ENCODE data around the gene SERTAD4.
A peak's percentile ranks its signal among the peaks of the same experiment; 100 is the strongest.

SERTAD4 gene

GRCh38 chr1:210231846-210232510 is 618 bp upstream of the SERTAD4 start:
- intact Hi-C loops (cut with DNase I) = no loop called here
- no peak for DNase-seq

- intact Hi-C loops (cut with DNase I) = no loop called here
- peak in 6 of 10 donors; percentile 14 to 91 (median 46) for DNase-seq
Measured at GRCh38 chr1:210233216-210233494, 559 bp downstream of the SERTAD4 start.

- peak in 9 of 10 donors; percentile 34 to 94 (median 56) for DNase-seq
- intact Hi-C loops (cut with DNase I) = no loop called here
Measured at GRCh38 chr1:210233495-210234328, 1.1 kb downstream of the SERTAD4 start.

- DNase-seq = no peak
- intact Hi-C loops (cut with DNase I) = no loop called here
Measured at GRCh38 chr1:210234329-210234757, 1.7 kb downstream of the SERTAD4 start.

GRCh38 chr1:210235363-210236053 is 2.9 kb downstream of the SERTAD4 start:
- intact Hi-C loops (cut with DNase I) = no loop called here
- no peak for DNase-seq

- DNase-seq = no peak
- intact Hi-C loops (cut with DNase I) = no loop called here
Measured at GRCh38 chr1:210236386-210236839, 3.8 kb downstream of the SERTAD4 start.

GRCh38 chr1:210236840-210237409 is 4.3 kb downstream of the SERTAD4 start:
- intact Hi-C loops (cut with DNase I) = no loop called here
- DNase-seq = peak in 4 of 10 donors; percentile 20 to 87 (median 34)

GRCh38 chr1:210237479-210237878 is 4.9 kb downstream of the SERTAD4 start:
- intact Hi-C loops (cut with DNase I) = no loop called here
- no peak for DNase-seq

GRCh38 chr1:210237981-210238380 is 5.4 kb downstream of the SERTAD4 start:
- intact Hi-C loops (cut with DNase I) = no loop called here
- DNase-seq = no peak

GRCh38 chr1:210239349-210240111 is 6.9 kb downstream of the SERTAD4 start:
- DNase-seq = peak in 3 of 10 donors; percentile 26 to 84 (median 51)
- intact Hi-C loops (cut with DNase I) = no loop called here

GRCh38 chr1:210241121-210241520 is 8.5 kb downstream of the SERTAD4 start:
- DNase-seq = no peak
- intact Hi-C loops (cut with DNase I) = no loop called here

GRCh38 chr1:210244746-210245367 is 12.3 kb downstream of the SERTAD4 start:
- no peak for DNase-seq
- intact Hi-C loops (cut with DNase I) = no loop called here

- intact Hi-C loops (cut with DNase I) = no loop called here
Measured at GRCh38 chr1:210246447-210246846, 13.9 kb downstream of the SERTAD4 start.

GRCh38 chr1:210248341-210248740 is 15.7 kb downstream of the SERTAD4 start:
- intact Hi-C loops (cut with DNase I) = no loop called here
- DNase-seq = no peak

More at GRCh38 chr1:210246447-210246846, 13.9 kb downstream of the SERTAD4 start:
- DNase-seq = no peak

- intact Hi-C loops (cut with DNase I) = no loop called here
Measured at GRCh38 chr1:210250665-210250997, 18.0 kb downstream of the SERTAD4 start.

GRCh38 chr1:210250998-210251679 is 18.5 kb downstream of the SERTAD4 start:
- DNase-seq = peak; percentile 75 to 97 (median 80)

More at GRCh38 chr1:210250665-210250997, 18.0 kb downstream of the SERTAD4 start:
- DNase-seq = peak; percentile 53 to 96 (median 71)

GRCh38 chr1:210251680-210252490 is 19.3 kb downstream of the SERTAD4 start:
- intact Hi-C loops (cut with DNase I) = no loop called here
- DNase-seq = peak in 3 of 10 donors; percentile 17 to 88 (median 86)

More at GRCh38 chr1:210250998-210251679, 18.5 kb downstream of the SERTAD4 start:
- intact Hi-C loops (cut with DNase I) = no loop called here

- peak in 1 of 10 donors; percentile 79 for DNase-seq
- intact Hi-C loops (cut with DNase I) = no loop called here
Measured at GRCh38 chr1:210252621-210253051, 20.0 kb downstream of the SERTAD4 start.
